ENCODE data around the gene ZCCHC17. TPM values are rescaled to one million over a fixed set of nuclear protein-coding genes. Genes with fewer than 3 reads are reported as not detected.

Gene ZCCHC17
- total and polyA plus RNA-seq, 3 donors from 2014 or later, result 61.1 to 105 (median 75.0) TPM

- no peaks in the 10 kb centered on the region for H3K27me3 ChIP-seq
- H3K9me3 ChIP-seq, result no peaks in the 10 kb centered on the region
- 96 to 97% methylated on average over 6 of the region's 6 CpGs for WGBS, 2 donors
- H3K4me1 ChIP-seq, result no peaks in the 10 kb centered on the region
- H3K4me3 ChIP-seq, result no peak overlapping the region
- no peak for TF ChIP-seq POLR2A (IDR thresholded peaks at IDR 0.05)
- TF ChIP-seq CTCF (IDR thresholded peaks at IDR 0.05), result no peak
- intact Hi-C loops (cut with DNase I; ENCODE audit: low total_unique reads), result no loop called here
- H3K36me3 ChIP-seq (ENCODE audit: low read depth, missing control alignments), result no peaks in the 10 kb centered on the region
- DNase-seq, result no peak
- no peak overlapping the region for H3K27ac ChIP-seq
Measured at GRCh38 chr1:31361607-31362006, 64.8 kb downstream of the ZCCHC17 start.

- H3K4me1 ChIP-seq, result no peaks in the 10 kb centered on the region
- intact Hi-C loops (cut with DNase I; ENCODE audit: low total_unique reads), result no loop called here
- no peaks in the 10 kb centered on the region for H3K27me3 ChIP-seq
- no peak overlapping the region for H3K4me3 ChIP-seq
- H3K27ac ChIP-seq, result no peak overlapping the region
- no peaks in the 10 kb centered on the region for H3K9me3 ChIP-seq
- DNase-seq, result no peak
- WGBS, 2 donors, result 91 to 97% methylated on average over 3 of the region's 3 CpGs
- TF ChIP-seq CTCF (IDR thresholded peaks at IDR 0.05) (no peak), POLR2A (IDR thresholded peaks at IDR 0.05) (no peak)
- no peaks in the 10 kb centered on the region for H3K36me3 ChIP-seq (ENCODE audit: low read depth, missing control alignments)
Measured at GRCh38 chr1:31362032-31362431, 65.2 kb downstream of the ZCCHC17 start.

- Histone ChIP-seq H3K4me1 (peaks cover 14% of the 10 kb centered on the region), H3K4me3 (no peak overlapping the region), H3K27ac (no peak overlapping the region), H3K9me3 (no peaks in the 10 kb centered on the region), H3K36me3 (ENCODE audit: low read depth, missing control alignments) (no peaks in the 10 kb centered on the region), H3K27me3 (no peaks in the 10 kb centered on the region)
- 92 to 97% methylated on average over 3 of the region's 3 CpGs for WGBS, 2 donors
- intact Hi-C loops (cut with DNase I; ENCODE audit: low total_unique reads), result no loop called here
- TF ChIP-seq POLR2A (IDR thresholded peaks at IDR 0.05) (no peak), CTCF (IDR thresholded peaks at IDR 0.05) (no peak)
- no peak for DNase-seq
Measured at GRCh38 chr1:31364561-31365250, 67.9 kb downstream of the ZCCHC17 start.

- intact Hi-C loops (cut with DNase I; ENCODE audit: low total_unique reads), result no loop called here
- Histone ChIP-seq H3K4me1 (peaks cover 35% of the 10 kb centered on the region), H3K27me3 (no peaks in the 10 kb centered on the region), H3K36me3 (ENCODE audit: low read depth, missing control alignments) (no peaks in the 10 kb centered on the region), H3K27ac (no peak overlapping the region), H3K9me3 (no peaks in the 10 kb centered on the region), H3K4me3 (no peak overlapping the region)
- no peak for DNase-seq
- TF ChIP-seq CTCF (IDR thresholded peaks at IDR 0.05) (no peak), POLR2A (IDR thresholded peaks at IDR 0.05) (no peak)
- WGBS, 2 donors, result 70 to 84% methylated on average over 2 of the region's 2 CpGs
Measured at GRCh38 chr1:31366796-31367195, 70.0 kb downstream of the ZCCHC17 start.

- H3K27ac ChIP-seq, result no peak overlapping the region
- 34 to 68% methylated on average over 3 of the region's 3 CpGs for WGBS, 2 donors
- no peaks in the 10 kb centered on the region for H3K36me3 ChIP-seq (ENCODE audit: low read depth, missing control alignments)
- intact Hi-C loops (cut with DNase I; ENCODE audit: low total_unique reads), result no loop called here
- TF ChIP-seq POLR2A (IDR thresholded peaks at IDR 0.05) (no peak), CTCF (IDR thresholded peaks at IDR 0.05) (no peak)
- no peaks in the 10 kb centered on the region for H3K9me3 ChIP-seq
- H3K27me3 ChIP-seq, result no peaks in the 10 kb centered on the region
- H3K4me3 ChIP-seq, result no peak overlapping the region
- H3K4me1 ChIP-seq, result peaks cover 51% of the 10 kb centered on the region
- DNase-seq, result peak; percentile 66
Measured at GRCh38 chr1:31368611-31369107, 71.8 kb downstream of the ZCCHC17 start.

Measured in testis (tissue), 3 donors.